SK-N-SH treated with all-trans-retinoic acid at 6 μM for 48 hours (cell line): ENCODE measurements around the gene ATL3.
A peak's percentile ranks its signal among the peaks of the same experiment; 100 is the strongest.

Source experiments
- ATAC-seq: fragments of 200-7000 bp; cut with Tn5 transposase; 3 replicates; pipeline ENCODE4 v1.9.1; 2020; ENCODE audit warnings: mild to moderate bottlenecking, moderate library complexity
- BACH2 ChIP-seq: fragments of 250-450 bp; sonication (Bioruptor Pico); IDR thresholded peaks from 2 replicates; pipeline ENCODE4 v1.9.0; 2021; ENCODE audit warnings: mild to moderate bottlenecking, borderline replicate concordance
- CSDC2 ChIP-seq: fragments of 250-450 bp; sonication (Bioruptor Pico); IDR thresholded peaks from 2 replicates; pipeline ENCODE4 v1.5.0; 2020; ENCODE audit warnings: mild to moderate bottlenecking, moderate library complexity
- CSRNP3 ChIP-seq: fragments of 250-450 bp; sonication (Bioruptor Pico); IDR thresholded peaks from 2 replicates; pipeline ENCODE4 v1.5.1; 2021; ENCODE audit warnings: mild to moderate bottlenecking, moderate library complexity
- ISL1 ChIP-seq: fragments of 250-450 bp; sonication (Bioruptor Pico); IDR thresholded peaks from 2 replicates; pipeline ENCODE4 v2.1.2; 2022; ENCODE audit warnings: mild to moderate bottlenecking, moderate library complexity
- PATZ1 ChIP-seq: fragments of 250-450 bp; sonication (Bioruptor Pico); IDR thresholded peaks from 2 replicates; pipeline ENCODE4 v1.8.0; 2020; ENCODE audit warnings: mild to moderate bottlenecking, moderate library complexity, borderline replicate concordance
- POU6F1 ChIP-seq: fragments of 250-450 bp; sonication (Bioruptor Pico); IDR thresholded peaks from 2 replicates; pipeline ENCODE4 v1.8.0; 2021; ENCODE audit warnings: low read depth, mild to moderate bottlenecking, moderate library complexity, borderline replicate concordance
- SNAI2 ChIP-seq: fragments of 250-450 bp; sonication (Bioruptor Pico); IDR thresholded peaks from 2 replicates; pipeline ENCODE4 v1.5.0; 2020; ENCODE audit warnings: mild to moderate bottlenecking, moderate library complexity
- TCF4 ChIP-seq: fragments of 250-450 bp; sonication (Bioruptor Pico); IDR thresholded peaks from 2 replicates; pipeline ENCODE4 v1.8.0; 2021; ENCODE audit warnings: mild to moderate bottlenecking, moderate library complexity, borderline replicate concordance
- TOX ChIP-seq: fragments of 250-450 bp; sonication (Bioruptor Pico); IDR thresholded peaks from 2 replicates; pipeline ENCODE4 v1.8.0; 2021; ENCODE audit warnings: mild to moderate bottlenecking, moderate library complexity, borderline replicate concordance
- ZC3H10 ChIP-seq: fragments of 250-450 bp; sonication (Bioruptor Pico); IDR thresholded peaks from 2 replicates; pipeline ENCODE4 v1.5.1; 2021; ENCODE audit warnings: mild to moderate bottlenecking, moderate library complexity
- ZFP30 ChIP-seq: fragments of 450-650 bp; formaldehyde crosslinking; IDR thresholded peaks from 2 replicates; pipeline ENCODE4 v1.5.0; 2022; ENCODE audit warnings: mild to moderate bottlenecking, moderate library complexity
- ZNF565 ChIP-seq: fragments of 450-650 bp; formaldehyde crosslinking; conservative IDR thresholded peaks from 2 replicates; pipeline ENCODE4 v1.5.0; 2020; ENCODE audit warnings: low read depth, mild to moderate bottlenecking, moderate library complexity
- ZNF8 ChIP-seq: fragments of 450-650 bp; formaldehyde crosslinking; IDR thresholded peaks from 2 replicates; pipeline ENCODE4 v1.5.0; 2020; ENCODE audit warnings: mild to moderate bottlenecking, moderate library complexity
- TF ChIP-seq, protein P1 (sequence below): fragments of 250-450 bp; sonication (Bioruptor Pico); IDR thresholded peaks from 2 replicates; pipeline ENCODE4 v1.5.0; 2020; ENCODE audit warnings: mild to moderate bottlenecking, moderate library complexity

ATL3 gene

GRCh38 chr11:63670096-63670432 is 1.1 kb downstream of the ATL3 start:
- ATAC-seq = no peak
- no peak for TF ChIP-seq SNAI2 (CRISPR knock-in tag)

- ATAC-seq = peak; percentile 58
- TF ChIP-seq TCF4 (CRISPR knock-in tag) (no peak), ZNF8 (CRISPR knock-in tag) (no peak), TOX (CRISPR knock-in tag) (no peak), CSRNP3 (no peak)
These were observed 3.0 kb downstream of the ATL3 start for GRCh38 chr11:63667995-63668795.

- no peak for TF ChIP-seq ZFP30 (CRISPR knock-in tag)
- TF ChIP-seq PATZ1 = no peak
- TF ChIP-seq CSRNP3 = no peak
- TF ChIP-seq ZNF8 (CRISPR knock-in tag) = no peak
- TF ChIP-seq, all 23 proteins: peak for 0
- ATAC-seq = no peak
These were observed 4.3 kb downstream of the ATL3 start for GRCh38 chr11:63666874-63667273.

- TF ChIP-seq, protein P1, sequence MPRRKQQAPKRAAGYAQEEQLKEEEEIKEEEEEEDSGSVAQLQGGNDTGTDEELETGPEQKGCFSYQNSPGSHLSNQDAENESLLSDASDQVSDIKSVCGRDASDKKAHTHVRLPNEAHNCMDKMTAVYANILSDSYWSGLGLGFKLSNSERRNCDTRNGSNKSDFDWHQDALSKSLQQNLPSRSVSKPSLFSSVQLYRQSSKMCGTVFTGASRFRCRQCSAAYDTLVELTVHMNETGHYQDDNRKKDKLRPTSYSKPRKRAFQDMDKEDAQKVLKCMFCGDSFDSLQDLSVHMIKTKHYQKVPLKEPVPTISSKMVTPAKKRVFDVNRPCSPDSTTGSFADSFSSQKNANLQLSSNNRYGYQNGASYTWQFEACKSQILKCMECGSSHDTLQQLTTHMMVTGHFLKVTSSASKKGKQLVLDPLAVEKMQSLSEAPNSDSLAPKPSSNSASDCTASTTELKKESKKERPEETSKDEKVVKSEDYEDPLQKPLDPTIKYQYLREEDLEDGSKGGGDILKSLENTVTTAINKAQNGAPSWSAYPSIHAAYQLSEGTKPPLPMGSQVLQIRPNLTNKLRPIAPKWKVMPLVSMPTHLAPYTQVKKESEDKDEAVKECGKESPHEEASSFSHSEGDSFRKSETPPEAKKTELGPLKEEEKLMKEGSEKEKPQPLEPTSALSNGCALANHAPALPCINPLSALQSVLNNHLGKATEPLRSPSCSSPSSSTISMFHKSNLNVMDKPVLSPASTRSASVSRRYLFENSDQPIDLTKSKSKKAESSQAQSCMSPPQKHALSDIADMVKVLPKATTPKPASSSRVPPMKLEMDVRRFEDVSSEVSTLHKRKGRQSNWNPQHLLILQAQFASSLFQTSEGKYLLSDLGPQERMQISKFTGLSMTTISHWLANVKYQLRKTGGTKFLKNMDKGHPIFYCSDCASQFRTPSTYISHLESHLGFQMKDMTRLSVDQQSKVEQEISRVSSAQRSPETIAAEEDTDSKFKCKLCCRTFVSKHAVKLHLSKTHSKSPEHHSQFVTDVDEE (CRISPR knock-in tag) = no peak
- TF ChIP-seq SNAI2 (CRISPR knock-in tag) = no peak
These were observed 7.4 kb downstream of the ATL3 start for GRCh38 chr11:63663809-63664208.

GRCh38 chr11:63660972-63661371 is 10.2 kb downstream of the ATL3 start:
- ATAC-seq = no peak
- TF ChIP-seq SNAI2 (CRISPR knock-in tag) = no peak
- TF ChIP-seq BACH2 (CRISPR knock-in tag) = no peak
- no peak for TF ChIP-seq POU6F1
- no peak for TF ChIP-seq ZNF565
- no peak for TF ChIP-seq ZC3H10 (CRISPR knock-in tag)
- TF ChIP-seq ISL1 (CRISPR knock-in tag) = no peak
- TF ChIP-seq PATZ1 = no peak
- TF ChIP-seq CSDC2 (CRISPR knock-in tag) = no peak

More at GRCh38 chr11:63663809-63664208, 7.4 kb downstream of the ATL3 start:
- ATAC-seq = peak; percentile 77
